SKM-1 treated with dmso at 0.1 percent for 144 hours (cell line): ENCODE results near the gene CRYGS.
"Not testable (repeated sequence)": the region's sequence is repeated elsewhere in the genome, so short reads cannot be mapped to it uniquely, and the experiment has no call there.

Experiments
- DNase-seq: peaks from one replicate; lab custom pipeline; 2025; ENCODE audit not compliant: unreplicated experiment; lab: John Stamatoyannopoulos, UW

The CRYGS gene

GRCh38 chr3:186544281-186544680, at the start of gene CRYGS:
CRYGS (minus strand) TSS chr3:186544380; CDS start chr3:186544326, 54 bp downstream.
- no peak for DNase-seq

GRCh38 chr3:186593862-186594261, 49.7 kb upstream of the CRYGS start:
- DNase-seq: no peak

GRCh38 chr3:186592682-186593081, 48.5 kb upstream of the CRYGS start:
- no peak for DNase-seq

- no peak for DNase-seq
Measured at GRCh38 chr3:186590580-186591295, 46.6 kb upstream of the CRYGS start.

GRCh38 chr3:186589856-186590579, 45.8 kb upstream of the CRYGS start:
- DNase-seq: no peak

GRCh38 chr3:186589121-186589520, 44.9 kb upstream of the CRYGS start:
- DNase-seq: no peak

- no peak for DNase-seq
Measured at GRCh38 chr3:186588632-186589031, 44.5 kb upstream of the CRYGS start.

- DNase-seq: no peak
Measured at GRCh38 chr3:186587183-186587582, 43.0 kb upstream of the CRYGS start.

- DNase-seq: not testable (repeated sequence)
Measured at GRCh38 chr3:186586245-186586644, 42.1 kb upstream of the CRYGS start.

GRCh38 chr3:186583831-186584230, 39.7 kb upstream of the CRYGS start:
- DNase-seq: no peak

- no peak for DNase-seq
Measured at GRCh38 chr3:186582541-186582940, 38.4 kb upstream of the CRYGS start.

- DNase-seq: no peak
Measured at GRCh38 chr3:186580785-186581184, 36.6 kb upstream of the CRYGS start.

- no peak for DNase-seq
Measured at GRCh38 chr3:186577521-186577920, 33.3 kb upstream of the CRYGS start.

GRCh38 chr3:186571644-186572013, 27.4 kb upstream of the CRYGS start:
- DNase-seq: no peak

GRCh38 chr3:186570941-186571643, 26.9 kb upstream of the CRYGS start:
- no peak for DNase-seq

- DNase-seq: peak; percentile 99
Measured at GRCh38 chr3:186570096-186570940, 26.1 kb upstream of the CRYGS start, which contains the start of gene DNAJB11. DNAJB11 (plus strand) TSS chr3:186570720; CDS start chr3:186570898, 178 bp downstream.

- DNase-seq: no peak
Measured at GRCh38 chr3:186569779-186570095, 25.6 kb upstream of the CRYGS start.

GRCh38 chr3:186569361-186569760, 25.2 kb upstream of the CRYGS start:
- DNase-seq: not testable (repeated sequence)

GRCh38 chr3:186567072-186567921, 23.1 kb upstream of the CRYGS start, which contains the start of gene TBCCD1:
TBCCD1 (minus strand) TSS chr3:186567339; CDS start chr3:186564329, 3,010 bp downstream.
- peak; percentile 81 for DNase-seq

GRCh38 chr3:186566772-186567071, 22.5 kb upstream of the CRYGS start:
- no peak for DNase-seq
